ENCODE results near the gene TMEM61. TPM values are rescaled to one million over a fixed set of nuclear protein-coding genes. Genes with fewer than 3 reads are reported as not detected.

The TMEM61 gene
- polyA plus RNA-seq, 1 experiment: not detected

- ChIA-PET CTCF (interaction anchor here (0.7 to 16.5 kb wide), 3 partner anchors 9 to 60 kb away, joined by 3 to 307 read pairs (median 29); partner anchors contain the start of gene BSND), POLR2A (no interaction called here)
- Histone ChIP-seq H3K4me3 (ENCODE audit: low read depth, low read length) (no peak overlapping the region), H3K36me3 (ENCODE audit: control insufficient read depth, insufficient read depth, low read length) (no peaks in the 10 kb centered on the region), H3K27me3 (ENCODE audit: control insufficient read depth, insufficient read depth, low read length) (peaks cover 3% of the 10 kb centered on the region; the same call in 1 of the 2 replicates)
- TF ChIP-seq, protein P1, sequence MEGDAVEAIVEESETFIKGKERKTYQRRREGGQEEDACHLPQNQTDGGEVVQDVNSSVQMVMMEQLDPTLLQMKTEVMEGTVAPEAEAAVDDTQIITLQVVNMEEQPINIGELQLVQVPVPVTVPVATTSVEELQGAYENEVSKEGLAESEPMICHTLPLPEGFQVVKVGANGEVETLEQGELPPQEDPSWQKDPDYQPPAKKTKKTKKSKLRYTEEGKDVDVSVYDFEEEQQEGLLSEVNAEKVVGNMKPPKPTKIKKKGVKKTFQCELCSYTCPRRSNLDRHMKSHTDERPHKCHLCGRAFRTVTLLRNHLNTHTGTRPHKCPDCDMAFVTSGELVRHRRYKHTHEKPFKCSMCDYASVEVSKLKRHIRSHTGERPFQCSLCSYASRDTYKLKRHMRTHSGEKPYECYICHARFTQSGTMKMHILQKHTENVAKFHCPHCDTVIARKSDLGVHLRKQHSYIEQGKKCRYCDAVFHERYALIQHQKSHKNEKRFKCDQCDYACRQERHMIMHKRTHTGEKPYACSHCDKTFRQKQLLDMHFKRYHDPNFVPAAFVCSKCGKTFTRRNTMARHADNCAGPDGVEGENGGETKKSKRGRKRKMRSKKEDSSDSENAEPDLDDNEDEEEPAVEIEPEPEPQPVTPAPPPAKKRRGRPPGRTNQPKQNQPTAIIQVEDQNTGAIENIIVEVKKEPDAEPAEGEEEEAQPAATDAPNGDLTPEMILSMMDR (IDR thresholded peaks at IDR 0.05; ENCODE audit: insufficient read depth, low read depth, low read length): no peak
- no peak for DNase-seq (ENCODE audit: low read depth)
These were observed 25.1 kb downstream of the TMEM61 start for GRCh38 chr1:55005351-55006140.

DNA sequence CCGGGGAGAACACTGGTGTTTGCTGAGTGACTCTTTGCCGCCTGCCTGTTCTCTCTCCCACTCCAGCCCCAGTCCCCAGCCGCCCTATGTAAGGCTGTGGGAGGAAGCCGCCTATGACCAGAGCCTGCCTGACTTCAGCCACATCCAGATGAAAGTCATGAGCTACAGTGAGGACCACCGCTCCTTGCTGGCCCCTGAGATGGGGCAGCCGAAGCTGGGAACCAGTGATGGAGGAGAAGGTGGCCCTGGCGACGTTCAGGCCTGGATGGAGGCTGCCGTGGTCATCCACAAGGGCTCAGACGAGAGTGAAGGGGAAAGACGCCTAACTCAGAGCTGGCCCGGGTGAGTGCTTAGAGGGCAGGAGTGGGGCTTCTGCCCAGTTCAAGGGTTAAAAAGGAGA lies 26.5 kb downstream of the TMEM61 start:
- Histone ChIP-seq H3K36me3 (ENCODE audit: control insufficient read depth, insufficient read depth, low read length) (no peaks in the 10 kb centered on the region), H3K27me3 (ENCODE audit: control insufficient read depth, insufficient read depth, low read length) (no peaks in the 10 kb centered on the region), H3K4me3 (ENCODE audit: low read depth, low read length) (no peak overlapping the region)
- no peak for DNase-seq (ENCODE audit: low read depth)
- TF ChIP-seq, protein P1 (IDR thresholded peaks at IDR 0.05; ENCODE audit: insufficient read depth, low read depth, low read length): no peak
- CTCF ChIA-PET: interaction anchor here (3.5 to 16.5 kb wide), 3 partner anchors 10 to 61 kb away, joined by 29 to 307 read pairs (median 30); partner anchors contain the start of gene BSND
- POLR2A ChIA-PET: no interaction called here

GRCh38 chr1:55007625-55008024 lies 27.2 kb downstream of the TMEM61 start:
- POLR2A ChIA-PET: no interaction called here
- CTCF ChIA-PET: interaction anchor here (1.0 to 16.5 kb wide), 4 partner anchors 11 to 62 kb away, joined by 6 to 307 read pairs (median 30); partner anchors contain the start of gene BSND
- TF ChIP-seq, protein P1 (IDR thresholded peaks at IDR 0.05; ENCODE audit: insufficient read depth, low read depth, low read length): no peak
- Histone ChIP-seq H3K36me3 (ENCODE audit: control insufficient read depth, insufficient read depth, low read length) (no peaks in the 10 kb centered on the region), H3K27me3 (ENCODE audit: control insufficient read depth, insufficient read depth, low read length) (no peaks in the 10 kb centered on the region; the same call in 1 of the 2 replicates), H3K4me3 (ENCODE audit: low read depth, low read length) (no peak overlapping the region)
- peak; percentile 42 for DNase-seq (ENCODE audit: low read depth)

DNA sequence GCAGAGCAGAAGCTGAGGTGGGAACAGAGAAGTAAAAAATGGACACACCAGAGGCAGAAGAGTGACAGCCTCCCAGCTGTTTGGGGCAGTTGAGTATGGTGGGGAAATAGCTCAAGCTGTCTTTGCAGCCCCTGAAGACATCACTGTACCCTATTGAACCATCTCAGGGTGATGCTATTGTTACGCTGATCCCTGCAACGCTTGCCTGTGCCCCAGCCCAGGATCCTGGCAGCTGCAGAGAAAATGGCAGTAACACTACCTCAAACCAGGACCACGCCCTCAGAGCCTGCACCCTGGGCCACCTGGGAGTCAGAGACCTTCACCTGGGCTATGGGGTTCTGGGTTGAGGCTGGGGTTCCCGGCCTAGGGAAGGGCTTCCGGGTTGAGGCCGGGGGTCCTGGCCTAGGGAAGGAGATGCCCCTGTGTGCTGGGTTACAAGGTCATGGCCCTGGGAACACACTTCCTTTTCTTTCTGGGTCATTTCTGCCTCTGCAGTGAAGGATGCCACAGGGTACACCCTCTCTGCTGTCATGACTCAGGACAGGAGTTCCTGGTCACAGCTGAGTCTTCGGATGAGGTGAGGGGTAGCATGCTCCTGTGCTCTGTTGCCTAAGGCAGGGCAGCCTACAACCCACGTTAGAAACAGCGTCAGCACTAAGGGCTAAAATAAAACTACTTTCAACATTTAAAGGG lies 29.9 kb downstream of the TMEM61 start:
- H3K4me3 ChIP-seq (ENCODE audit: low read depth, low read length): no peak overlapping the region
- no peak for DNase-seq (ENCODE audit: low read depth)
- POLR2A ChIA-PET: no interaction called here
- TF ChIP-seq, protein P1 (IDR thresholded peaks at IDR 0.05; ENCODE audit: insufficient read depth, low read depth, low read length): no peak
- no peaks in the 10 kb centered on the region for H3K36me3 ChIP-seq (ENCODE audit: control insufficient read depth, insufficient read depth, low read length)
- CTCF ChIA-PET: interaction anchor here (5.1 to 16.5 kb wide), 2 partner anchors 12 to 65 kb away, joined by 30 to 307 read pairs; no protein-coding TSS in a partner anchor
- H3K27me3 ChIP-seq (ENCODE audit: control insufficient read depth, insufficient read depth, low read length): peaks cover 8% of the 10 kb centered on the region

- DNase-seq (ENCODE audit: low read depth): no peak
These were observed 30.4 kb downstream of the TMEM61 start for GRCh38 chr1:55010887-55011217.

More at GRCh38 chr1:55010887-55011217, 30.4 kb downstream of the TMEM61 start:
- ChIA-PET CTCF (interaction anchor here (5.1 to 16.5 kb wide), 2 partner anchors 11 to 65 kb away, joined by 30 to 307 read pairs; no protein-coding TSS in a partner anchor), POLR2A (no interaction called here)
- Histone ChIP-seq H3K4me3 (ENCODE audit: low read depth, low read length) (no peak overlapping the region), H3K27me3 (ENCODE audit: control insufficient read depth, insufficient read depth, low read length) (peaks cover 13% of the 10 kb centered on the region), H3K36me3 (ENCODE audit: control insufficient read depth, insufficient read depth, low read length) (no peaks in the 10 kb centered on the region)
- TF ChIP-seq, protein P1 (IDR thresholded peaks at IDR 0.05; ENCODE audit: insufficient read depth, low read depth, low read length): no peak
